Right lobe of liver (tissue), 6 donors: ENCODE results near the gene ADAMTSL2. TPM values are rescaled to one million over a fixed set of nuclear protein-coding genes. Genes with fewer than 3 reads are reported as not detected.

ENCODE experiments used
- ATAC-seq, 4 donors: fragments of 200-7000 bp; cut with Tn5 transposase; one replicate each; pipeline ENCODE4 v1.9.1; 2020; ENCODE audit warnings: mild to moderate bottlenecking in 4 of 4, moderate library complexity in 4 of 4
- DNase-seq, 3 donors: peaks; one replicate each; pipeline ENCODE4 v3.0.0-alpha.2; 2020
- H3K27ac ChIP-seq, 3 donors: fragments of 200-600 bp; one replicate each; pipeline ENCODE4 v1.8.0; 2022
- H3K27me3 ChIP-seq, 2 donors: fragments of 200-600 bp; one replicate each; pipeline ENCODE4 v1.8.0; 2022
- H3K36me3 ChIP-seq, 4 donors: fragments of 200-600 bp; sonication (generic) in 1 of 4; one replicate each; pipeline versions ENCODE4 v1.5.1 to v1.8.0; 2017 to 2022; ENCODE audit warnings: control low read depth in 1 of 4
- H3K4me1 ChIP-seq, 4 donors: fragments of 200-600 bp; sonication (generic) in 1 of 4; one replicate each; pipeline versions ENCODE4 v1.5.1 to v1.8.0; 2017 to 2022; ENCODE audit warnings: control low read depth in 1 of 4
- H3K4me3 ChIP-seq, 3 donors: fragments of 200-600 bp; one replicate each; pipeline ENCODE4 v1.8.0; 2022
- H3K9me3 ChIP-seq, 4 donors: fragments of 200-600 bp; sonication (generic) in 1 of 4; one replicate each; pipeline versions ENCODE4 v1.5.1 to v1.8.0; 2017 to 2022; ENCODE audit warnings: control low read depth in 1 of 4
- CTCF ChIP-seq, 4 donors: fragments of 200-600 bp in 3 of 4; fragments of 450-650 bp in 1 of 4; IDR thresholded peaks; one replicate each; pipeline versions ENCODE4 v1.5.1 to v1.8.0; 2016 to 2022; ENCODE audit warnings: antibody characterized with exemption in 4 of 4, mild to moderate bottlenecking in 2 of 4
- POLR2A ChIP-seq: fragments of 450-650 bp; IDR thresholded peaks from one replicate; pipeline ENCODE4 v1.6.1; 2017; ENCODE audit warnings: antibody characterized with exemption, mild to moderate bottlenecking
- WGBS: methylation state at CpG from one replicate; pipeline ENCODE4 v1.1.6; 2018; ENCODE audit warnings: low coverage, low lambda C conversion rate; ENCODE audit not compliant: insufficient coverage; ENCODE audit errors: missing lambda C conversion rate; 5-methylcytosine and 5-hydroxymethylcytosine counted together
- intact Hi-C, 2 donors: fragments of 100-400 bp; cut with DNase I; formaldehyde crosslinking; loops; one replicate each; pipeline versions ENCODE4 v1.11.2 to v1.14.1; 2022
- total RNA-seq, 6 experiments: library from RNA; depleted of rRNA in 2 of 6; stranded (reverse); fragments of >200 nt in 2 of 6; fragmentation: NEBNext Ultra II Directional in 3 of 6; extraction: Animal tissue kit (Norgen Biotek cat#: 25700) in 3 of 6; gene quantifications; one replicate each; pipeline versions ENCODE4 v1.1.0 to v1.2.4, GENCODE V29; 2016 to 2023
- donor health status: DM: no; HTN: yes; CAD: no.
- donor health status: DM: no; HTN: no; CAD: no.
- donor health status: DM: no; HTN: no; CAD: no.
- donor health status: DM: no; HTN: yes; CAD: no.
- donor health status: DM: no; HTN: yes; CAD: no.

The ADAMTSL2 gene
- total RNA-seq, 6 experiments from 2014 or later, result 9.2 to 24.8 (median 12.7) TPM

- no peak overlapping the region for H3K4me3 ChIP-seq
- no peaks in the 10 kb centered on the region for H3K36me3 ChIP-seq
- no peak for TF ChIP-seq CTCF (IDR thresholded peaks at IDR 0.05)
- no peak for TF ChIP-seq POLR2A
- no peak overlapping the region for H3K27ac ChIP-seq
- H3K4me1 ChIP-seq, result no peaks in the 10 kb centered on the region
- H3K27me3 ChIP-seq, result peaks cover 0 to 3% of the 10 kb centered on the region in 2 donors
- H3K9me3 ChIP-seq, result no peaks in the 10 kb centered on the region
- DNase-seq (no peak), ATAC-seq (no peak)
- intact Hi-C loops, result no loop called here
- 40% methylated on average over 4 of the region's 7 CpGs for WGBS
These were observed 73.9 kb downstream of the ADAMTSL2 start for GRCh38 chr9:133608382-133608781.

GRCh38 chr9:133608889-133609288, 74.4 kb downstream of the ADAMTSL2 start:
- no peaks in the 10 kb centered on the region for H3K9me3 ChIP-seq
- TF ChIP-seq CTCF (IDR thresholded peaks at IDR 0.05), result no peak
- TF ChIP-seq POLR2A, result no peak
- H3K4me3 ChIP-seq, result no peak overlapping the region
- 32% methylated on average over 3 of the region's 41 CpGs for WGBS
- no peaks in the 10 kb centered on the region for H3K4me1 ChIP-seq
- no peak overlapping the region for H3K27ac ChIP-seq
- intact Hi-C loops, result no loop called here
- no peaks in the 10 kb centered on the region for H3K36me3 ChIP-seq
- no peak for DNase-seq
- ATAC-seq, result no peak
- H3K27me3 ChIP-seq, result peaks cover 0 to 3% of the 10 kb centered on the region in 2 donors

- ATAC-seq (peak; percentile 57 to 87 (median 64)), DNase-seq (peak in 1 of 3 donors; percentile 65)
- TF ChIP-seq CTCF (IDR thresholded peaks at IDR 0.05) (no peak), POLR2A (no peak)
- 19% methylated on average over 5 of the region's 61 CpGs for WGBS
- no peak within 1 kb of the TSS for H3K27ac ChIP-seq
- peaks cover 0 to 3% of the 10 kb centered on the region in 2 donors for H3K27me3 ChIP-seq
- intact Hi-C loops, result no loop called here
- no peaks in the 10 kb centered on the region for H3K9me3 ChIP-seq
- no peaks in the 10 kb centered on the region for H3K36me3 ChIP-seq
- no peak within 1 kb of the TSS for H3K4me3 ChIP-seq
- no peaks in the 10 kb centered on the region for H3K4me1 ChIP-seq
These were observed 75.0 kb downstream of the ADAMTSL2 start, which contains the start of gene FAM163B for GRCh38 chr9:133609311-133610098. TSS of gene FAM163B (minus strand) at chr9:133609389. CDS start at chr9:133580223, 29,166 bp downstream.

GRCh38 chr9:133610845-133611244, 76.3 kb downstream of the ADAMTSL2 start:
- intact Hi-C loops, result no loop called here
- H3K36me3 ChIP-seq, result no peaks in the 10 kb centered on the region
- H3K27ac ChIP-seq, result no peak overlapping the region
- H3K9me3 ChIP-seq, result no peaks in the 10 kb centered on the region
- H3K27me3 ChIP-seq, result peaks cover 0 to 3% of the 10 kb centered on the region in 2 donors
- H3K4me3 ChIP-seq, result no peak overlapping the region
- peak in 1 of 3 donors; percentile 3 for DNase-seq
- H3K4me1 ChIP-seq, result no peaks in the 10 kb centered on the region
- TF ChIP-seq CTCF (IDR thresholded peaks at IDR 0.05) (no peak), POLR2A (no peak)
- 60% methylated on average over 3 of the region's 5 CpGs for WGBS
- ATAC-seq, result no peak
